Body of pancreas (tissue), 4 donors: ENCODE results near the gene GMDS. TPM values are rescaled to one million over a fixed set of nuclear protein-coding genes. Genes with fewer than 3 reads are reported as not detected.

Source experiments
- ATAC-seq: fragments of 150-250 bp; one replicate; pipeline ENCODE4 v1.9.1; 2016
- DNase-seq, 4 donors: peaks; one replicate each; pipeline ENCODE4 v3.0.0-alpha.2; 2019
- H3K27ac ChIP-seq, 4 donors: fragments of 200-600 bp; sonication (generic); 1 replicate in 3 of 4; 2 replicates in 1 of 4; pipeline versions ENCODE4 v1.5.1 to v1.6.1; 2016 to 2019; ENCODE audit warnings: mild to moderate bottlenecking in 1 of 4, mixed read lengths in 1 of 4, moderate library complexity in 1 of 4
- H3K27me3 ChIP-seq, 2 donors: fragments of 200-600 bp; sonication (generic); one replicate each; pipeline ENCODE4 v1.6.0; 2016; ENCODE audit warnings: mild to moderate bottlenecking in 1 of 2
- H3K36me3 ChIP-seq, 2 donors: fragments of 200-600 bp; sonication (generic); replicated peaks in 1 of 2; 2 replicates each; pipeline ENCODE4 v1.5.1; 2016; ENCODE audit warnings: low read depth in 2 of 2; ENCODE audit not compliant: insufficient read depth in 1 of 2
- H3K4me1 ChIP-seq: fragments of 200-600 bp; sonication (generic); one replicate; pipeline ENCODE4 v1.6.0; 2016
- H3K4me3 ChIP-seq, 2 donors: fragments of 200-600 bp; sonication (generic); 1 replicate in 1 of 2; 2 replicates in 1 of 2; pipeline ENCODE4 v1.5.1; 2016 to 2019
- H3K9me3 ChIP-seq, 3 donors: fragments of 200-600 bp; sonication (generic); 1 replicate in 2 of 3; 2 replicates in 1 of 3; pipeline ENCODE4 v1.5.1; 2016
- POLR2A ChIP-seq, 3 donors: fragments of 450-650 bp; IDR thresholded peaks; one replicate each; pipeline ENCODE4 v1.6.1; 2016; ENCODE audit warnings: antibody characterized with exemption in 3 of 3, mild to moderate bottlenecking in 2 of 3
- WGBS, 2 donors: methylation state at CpG; one replicate each; pipeline ENCODE4 v1.1.5; 2017; 5-methylcytosine and 5-hydroxymethylcytosine counted together
- intact Hi-C: fragments of 100-400 bp; cut with DNase I; formaldehyde crosslinking; loops from one replicate; pipeline ENCODE4 v1.15.1; 2023
- total RNA-seq, 2 donors: library from RNA; depleted of rRNA; stranded (reverse); fragments of >200 nt; gene quantifications; one replicate each; pipeline ENCODE4 v1.1.0, GENCODE V29; 2016
- TF ChIP-seq, protein P1 (sequence below), 7 experiments: fragments of 450-650 bp in 4 of 7; fragments of 200-600 bp in 3 of 7; sonication (generic) in 3 of 7; IDR thresholded peaks; one replicate each; pipeline ENCODE4 v1.5.1; 2016 to 2019; ENCODE audit warnings: antibody characterized with exemption in 7 of 7

GMDS gene
- total RNA-seq, 2 donors from 2014 or later = 34.5 to 63.3 TPM

DNA sequence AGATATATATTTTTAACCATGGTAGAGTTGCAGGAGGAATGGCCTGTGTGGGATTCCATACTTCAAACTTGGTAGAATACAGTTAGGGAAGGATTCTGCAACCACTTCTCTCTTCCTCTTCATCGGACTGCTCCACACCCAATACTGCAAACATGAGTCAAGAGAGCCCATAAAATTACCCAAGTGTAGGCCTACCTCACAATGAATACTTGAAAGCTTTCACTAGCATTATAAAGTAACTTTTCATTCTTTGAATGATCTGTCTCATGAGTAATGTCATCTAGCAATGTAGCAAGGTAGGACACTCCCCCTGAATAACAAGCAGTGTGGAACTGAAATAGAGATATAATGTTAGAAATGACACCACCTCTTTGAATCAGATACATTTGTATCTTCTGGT, 556.3 kb downstream of the GMDS start:
- no peak overlapping the region for H3K27ac ChIP-seq
- ATAC-seq = no peak
- 64 to 96% methylated on average over 1 of the region's 1 CpG for WGBS, 2 donors

DNA sequence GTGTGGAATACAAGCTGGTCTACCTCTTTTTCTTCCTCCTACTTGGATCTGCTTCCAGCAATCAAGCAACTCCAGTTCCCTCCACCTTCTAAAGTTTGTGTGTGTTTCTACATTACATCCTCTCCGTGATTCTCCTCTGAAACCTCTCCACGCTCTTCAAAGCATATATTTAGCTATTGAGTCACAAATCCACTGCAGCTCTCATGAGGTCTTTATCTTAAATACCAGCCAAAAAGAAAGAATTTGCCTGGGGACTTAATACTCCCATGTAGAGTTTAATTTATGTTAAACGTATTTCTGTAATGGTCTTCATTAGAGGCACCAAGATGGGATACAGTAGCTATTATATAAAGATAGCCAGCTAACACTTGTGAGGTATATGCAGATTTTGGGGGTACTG, 557.0 kb downstream of the GMDS start:
- TF ChIP-seq, protein P1, sequence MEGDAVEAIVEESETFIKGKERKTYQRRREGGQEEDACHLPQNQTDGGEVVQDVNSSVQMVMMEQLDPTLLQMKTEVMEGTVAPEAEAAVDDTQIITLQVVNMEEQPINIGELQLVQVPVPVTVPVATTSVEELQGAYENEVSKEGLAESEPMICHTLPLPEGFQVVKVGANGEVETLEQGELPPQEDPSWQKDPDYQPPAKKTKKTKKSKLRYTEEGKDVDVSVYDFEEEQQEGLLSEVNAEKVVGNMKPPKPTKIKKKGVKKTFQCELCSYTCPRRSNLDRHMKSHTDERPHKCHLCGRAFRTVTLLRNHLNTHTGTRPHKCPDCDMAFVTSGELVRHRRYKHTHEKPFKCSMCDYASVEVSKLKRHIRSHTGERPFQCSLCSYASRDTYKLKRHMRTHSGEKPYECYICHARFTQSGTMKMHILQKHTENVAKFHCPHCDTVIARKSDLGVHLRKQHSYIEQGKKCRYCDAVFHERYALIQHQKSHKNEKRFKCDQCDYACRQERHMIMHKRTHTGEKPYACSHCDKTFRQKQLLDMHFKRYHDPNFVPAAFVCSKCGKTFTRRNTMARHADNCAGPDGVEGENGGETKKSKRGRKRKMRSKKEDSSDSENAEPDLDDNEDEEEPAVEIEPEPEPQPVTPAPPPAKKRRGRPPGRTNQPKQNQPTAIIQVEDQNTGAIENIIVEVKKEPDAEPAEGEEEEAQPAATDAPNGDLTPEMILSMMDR (IDR thresholded peaks at IDR 0.05) = no peak
- no peak for TF ChIP-seq POLR2A (IDR thresholded peaks at IDR 0.05)
- H3K27ac ChIP-seq = no peak overlapping the region
- no peak overlapping the region for H3K4me3 ChIP-seq
- no peaks in the 10 kb centered on the region for H3K27me3 ChIP-seq
- intact Hi-C loops = no loop called here
- 97 to 98% methylated on average over 3 of the region's 3 CpGs for WGBS, 2 donors
- H3K4me1 ChIP-seq = no peaks in the 10 kb centered on the region
- H3K36me3 ChIP-seq = no peaks in the 10 kb centered on the region
- ATAC-seq = no peak
- no peaks in the 10 kb centered on the region for H3K9me3 ChIP-seq
- no peak for DNase-seq

More for the DNA sequence above, 556.3 kb downstream of the GMDS start:
- no peak for DNase-seq
- no peaks in the 10 kb centered on the region for H3K27me3 ChIP-seq
- no peaks in the 10 kb centered on the region for H3K36me3 ChIP-seq
- intact Hi-C loops = no loop called here
- no peaks in the 10 kb centered on the region for H3K4me1 ChIP-seq
- H3K9me3 ChIP-seq = no peaks in the 10 kb centered on the region
- TF ChIP-seq, protein P1 (IDR thresholded peaks at IDR 0.05) = no peak
- no peak for TF ChIP-seq POLR2A (IDR thresholded peaks at IDR 0.05)
- H3K4me3 ChIP-seq = no peak overlapping the region

DNA sequence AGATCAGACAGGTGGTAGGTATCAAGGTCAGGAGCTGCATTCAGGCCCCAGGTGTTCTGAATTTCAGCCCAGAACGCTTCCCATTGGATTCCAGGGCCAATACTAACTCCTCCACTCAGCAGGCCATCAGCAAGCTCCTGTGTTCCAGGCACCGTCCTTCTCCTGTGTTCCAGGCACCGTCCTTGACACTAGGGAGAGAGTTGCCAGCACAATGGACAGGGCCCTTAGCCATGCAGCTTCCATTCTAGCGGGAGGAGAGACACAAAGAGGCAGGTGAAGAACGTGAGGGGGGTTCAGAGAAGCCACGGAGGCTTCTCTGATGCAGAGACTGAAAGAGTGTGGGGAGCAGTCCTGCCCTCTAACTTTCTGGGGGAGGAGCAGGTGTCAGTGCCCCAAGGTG, 558.0 kb downstream of the GMDS start:
- intact Hi-C loops = no loop called here
- Histone ChIP-seq H3K9me3 (no peaks in the 10 kb centered on the region), H3K36me3 (no peaks in the 10 kb centered on the region), H3K27ac (no peak overlapping the region), H3K4me1 (no peaks in the 10 kb centered on the region), H3K4me3 (no peak overlapping the region), H3K27me3 (no peaks in the 10 kb centered on the region)
- 80 to 83% methylated on average over 5 of the region's 6 CpGs for WGBS, 2 donors
- ATAC-seq = no peak
- no peak for TF ChIP-seq POLR2A (IDR thresholded peaks at IDR 0.05)
- TF ChIP-seq, protein P1 (IDR thresholded peaks at IDR 0.05) = no peak
- no peak for DNase-seq

DNA sequence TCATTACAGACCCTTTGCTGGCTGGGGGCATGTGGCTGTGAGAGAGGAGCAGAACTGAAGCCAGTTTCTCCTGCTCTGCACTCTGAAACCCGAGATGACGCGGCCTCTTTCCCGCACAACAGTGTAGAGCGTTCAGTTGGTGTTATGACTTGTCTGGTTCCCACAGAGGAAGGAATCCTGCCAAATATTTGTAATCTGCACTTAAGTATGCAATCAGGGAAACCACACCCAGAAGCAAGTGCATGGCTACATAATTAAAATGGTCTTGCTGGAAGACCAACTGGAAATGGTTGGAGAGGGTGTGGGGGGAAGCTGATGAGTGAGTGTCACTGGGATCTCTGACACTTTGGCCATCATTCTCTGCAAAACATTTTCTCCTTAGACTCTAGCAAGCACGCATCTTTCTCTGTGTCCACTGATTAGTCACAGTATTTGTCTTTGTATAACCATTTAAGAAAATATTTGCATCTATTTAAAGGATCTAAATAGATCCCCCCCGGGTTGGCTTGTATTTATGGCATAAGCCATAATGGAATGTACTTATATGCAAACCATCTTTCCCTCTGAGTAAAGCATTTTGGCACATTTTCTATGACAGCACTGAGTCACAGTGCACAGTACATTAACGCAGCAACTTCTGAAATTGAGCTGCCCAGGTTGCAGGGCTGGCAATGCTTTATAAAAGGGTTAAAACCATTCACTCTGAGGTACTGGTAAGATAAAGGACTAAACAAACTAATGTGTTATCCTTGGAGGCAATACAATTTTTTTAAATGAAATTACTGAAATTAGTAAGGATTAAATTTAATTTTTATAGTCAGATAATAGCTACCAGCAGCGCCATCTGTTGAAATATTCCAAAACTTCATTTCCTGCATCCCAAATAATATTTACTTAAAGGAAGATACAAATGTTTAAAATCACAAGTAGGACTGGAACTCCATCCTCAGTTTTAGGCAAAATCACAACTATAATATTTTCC, 559.0 kb downstream of the GMDS start:
- ATAC-seq = no peak
- H3K27ac ChIP-seq = no peak overlapping the region
- H3K4me3 ChIP-seq = no peak overlapping the region
- H3K4me1 ChIP-seq = no peaks in the 10 kb centered on the region
- intact Hi-C loops = no loop called here
- no peaks in the 10 kb centered on the region for H3K9me3 ChIP-seq
- H3K27me3 ChIP-seq = no peaks in the 10 kb centered on the region
- 74 to 78% methylated on average over 9 of the region's 9 CpGs for WGBS, 2 donors
- DNase-seq = no peak
- TF ChIP-seq POLR2A (IDR thresholded peaks at IDR 0.05) = no peak
- TF ChIP-seq, protein P1 (IDR thresholded peaks at IDR 0.05) = peak in 1 of 7 experiments; percentile 13
- no peaks in the 10 kb centered on the region for H3K36me3 ChIP-seq
